HUES48 (cell line): ENCODE data around the gene GAPVD1.

Experiments used
- H3K27ac ChIP-seq: one replicate; pipeline ENCODE4 v1.7.0; 2013; ENCODE audit warnings: low read depth, low read length, inconsistent platforms
- H3K27me3 ChIP-seq: 2 replicates; pipeline ENCODE4 v1.6.1; 2013; ENCODE audit warnings: mild to moderate bottlenecking, low read length; ENCODE audit not compliant: control insufficient read depth, insufficient read depth
- H3K36me3 ChIP-seq: 2 replicates; pipeline ENCODE4 v1.6.1; 2013; ENCODE audit warnings: low read length; ENCODE audit not compliant: control insufficient read depth, insufficient read depth
- H3K4me1 ChIP-seq: 2 replicates; pipeline ENCODE4 v1.6.1; 2013; ENCODE audit warnings: mild to moderate bottlenecking, low read length; ENCODE audit not compliant: control insufficient read depth, insufficient read depth
- H3K4me3 ChIP-seq: 2 replicates; pipeline ENCODE4 v1.5.1; 2013; ENCODE audit warnings: mild to moderate bottlenecking, low read depth, low read length
- H3K9ac ChIP-seq: 2 replicates; pipeline ENCODE4 v1.6.1; 2013; ENCODE audit warnings: mild to moderate bottlenecking, low read depth, low read length, moderate library complexity
- H3K9me3 ChIP-seq: 2 replicates; pipeline ENCODE4 v1.6.1; 2013; ENCODE audit warnings: low read length; ENCODE audit not compliant: control insufficient read depth, insufficient read depth

Gene GAPVD1

DNA sequence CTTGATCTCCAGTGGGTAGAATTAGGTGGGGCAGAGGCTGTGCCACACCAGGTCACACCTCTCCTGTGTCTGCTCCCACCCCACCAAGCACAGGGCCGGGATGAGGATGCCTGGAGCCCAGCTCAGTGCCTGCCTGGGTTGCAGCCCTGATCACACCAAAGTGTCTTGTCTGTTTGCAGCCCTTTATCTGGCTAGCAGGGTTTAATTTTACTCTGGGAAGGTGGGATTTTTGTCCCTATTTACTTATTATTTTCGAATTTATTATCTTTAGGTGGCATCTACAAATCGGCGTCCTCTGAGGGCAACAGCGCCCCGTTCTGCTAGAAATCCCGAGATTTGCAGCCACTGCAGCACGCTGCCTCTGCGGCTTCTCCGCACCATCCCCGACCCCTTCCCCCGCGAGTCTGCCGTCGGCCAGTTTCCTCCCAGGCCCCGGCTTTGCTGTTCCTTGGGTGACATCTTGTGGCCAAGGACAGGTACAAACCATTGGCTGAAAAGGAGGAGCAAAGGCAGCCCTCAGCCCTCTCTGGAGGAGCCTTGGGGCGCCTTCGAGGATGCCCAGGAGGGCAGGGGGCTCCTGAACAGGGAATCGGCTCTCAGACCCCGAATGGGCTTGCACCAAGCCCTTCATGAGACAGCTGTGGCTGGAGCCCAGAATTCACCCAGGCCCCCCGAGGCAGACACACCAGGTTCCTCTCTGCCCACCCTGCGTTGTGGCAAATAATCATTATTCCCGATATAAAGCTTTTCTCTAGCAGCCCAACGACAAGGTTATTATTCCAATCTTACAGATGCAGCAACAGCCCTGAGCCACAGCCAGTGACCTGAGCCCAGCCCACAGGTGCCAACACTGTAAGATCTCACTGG lies 113.0 kb downstream of the GAPVD1 start:
- H3K9ac ChIP-seq, result no peak overlapping the region
- H3K4me1 ChIP-seq, result peaks cover 6% of the 10 kb centered on the region; the same call in 1 of the 2 replicates
- 0 out of 2 replicates have a peak overlapping the region, but pooled peaks have one; percentile 36 for H3K4me3 ChIP-seq
- no peak overlapping the region for H3K27ac ChIP-seq
- no peaks in the 10 kb centered on the region for H3K27me3 ChIP-seq
- H3K36me3 ChIP-seq, result no peaks in the 10 kb centered on the region
- H3K9me3 ChIP-seq, result no peaks in the 10 kb centered on the region

DNA sequence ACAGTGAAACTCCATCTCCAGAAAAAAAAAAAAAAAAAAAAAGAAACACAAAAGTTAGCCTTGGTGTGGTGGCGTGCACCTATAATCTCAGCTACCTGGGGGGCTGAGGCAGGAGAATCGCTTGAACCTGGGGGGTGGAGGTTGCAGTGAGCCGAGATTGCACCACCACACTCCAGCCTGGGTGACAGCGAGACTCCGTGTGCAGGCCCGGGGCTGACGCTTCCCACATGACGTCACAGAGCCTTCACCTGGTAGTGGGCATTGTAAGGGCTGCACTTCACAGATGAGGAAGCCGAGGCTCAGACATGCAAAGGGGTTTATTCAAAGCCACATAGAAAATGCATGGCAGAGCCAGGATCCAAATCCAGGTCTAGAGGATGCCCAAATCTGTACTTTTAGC lies 114.2 kb downstream of the GAPVD1 start:
- Histone ChIP-seq H3K4me1 (peaks cover 6% of the 10 kb centered on the region; the same call in 1 of the 2 replicates), H3K27ac (no peak overlapping the region), H3K9ac (no peak overlapping the region), H3K36me3 (no peaks in the 10 kb centered on the region), H3K9me3 (no peaks in the 10 kb centered on the region), H3K4me3 (no peak overlapping the region), H3K27me3 (no peaks in the 10 kb centered on the region)

DNA sequence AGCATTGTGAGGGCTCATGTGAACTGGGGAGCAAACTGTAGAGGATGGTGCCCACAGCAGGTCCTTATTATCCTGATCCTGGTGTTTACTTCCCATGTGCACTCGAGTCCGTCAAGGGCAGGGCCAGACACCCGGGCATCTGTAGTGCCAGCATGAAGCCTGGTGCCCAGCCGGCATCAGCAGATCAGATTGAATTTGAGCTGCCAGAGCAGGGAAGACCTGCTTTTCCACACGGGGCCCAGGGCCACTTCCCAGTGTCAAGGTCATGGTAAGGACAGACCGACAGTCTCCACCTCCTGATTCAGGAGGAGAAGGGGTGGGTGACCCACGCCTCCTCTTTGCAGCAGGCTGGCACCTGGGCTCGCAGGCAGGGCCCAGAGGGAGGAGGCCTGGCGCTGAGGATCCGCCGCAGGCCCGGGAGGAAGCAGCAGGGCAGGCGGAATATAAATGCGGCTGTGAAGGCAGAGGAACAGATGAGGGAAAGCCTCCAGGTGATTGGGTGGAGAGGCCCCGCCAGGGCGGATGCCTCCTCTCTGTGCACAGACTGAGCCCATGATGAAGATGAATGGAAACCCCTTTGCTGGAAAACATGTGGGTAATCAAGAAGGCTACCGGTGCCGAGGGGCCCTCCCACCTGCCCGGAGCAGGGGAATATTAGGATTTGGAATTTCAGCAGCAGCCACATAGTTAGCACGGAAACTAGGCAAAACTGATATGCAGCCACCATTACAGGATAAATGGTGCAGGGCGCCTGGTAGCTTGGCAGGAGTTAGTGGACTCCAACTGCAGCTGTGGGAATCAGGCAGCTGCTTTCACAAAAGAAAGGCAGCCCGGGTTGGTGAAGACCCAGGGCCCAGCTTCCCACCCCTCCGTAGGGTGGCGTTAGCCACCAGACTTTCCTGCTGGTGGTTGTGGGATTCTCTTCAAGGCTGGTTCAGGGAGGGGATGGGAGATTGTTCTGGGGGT lies 114.9 kb downstream of the GAPVD1 start:
- H3K36me3 ChIP-seq, result no peaks in the 10 kb centered on the region
- no peaks in the 10 kb centered on the region for H3K27me3 ChIP-seq
- H3K4me1 ChIP-seq, result peaks cover 6% of the 10 kb centered on the region; the same call in 1 of the 2 replicates
- H3K9ac ChIP-seq, result no peak overlapping the region
- H3K4me3 ChIP-seq, result no peak overlapping the region
- no peaks in the 10 kb centered on the region for H3K9me3 ChIP-seq
- H3K27ac ChIP-seq, result no peak overlapping the region

- Histone ChIP-seq H3K9me3 (no peaks in the 10 kb centered on the region), H3K4me3 (no peak overlapping the region), H3K27ac (no peak overlapping the region), H3K9ac (no peak overlapping the region), H3K36me3 (no peaks in the 10 kb centered on the region), H3K4me1 (peaks cover 6% of the 10 kb centered on the region; the same call in 1 of the 2 replicates), H3K27me3 (no peaks in the 10 kb centered on the region)
These were observed 116.1 kb downstream of the GAPVD1 start for GRCh38 chr9:125377584-125378250.

DNA sequence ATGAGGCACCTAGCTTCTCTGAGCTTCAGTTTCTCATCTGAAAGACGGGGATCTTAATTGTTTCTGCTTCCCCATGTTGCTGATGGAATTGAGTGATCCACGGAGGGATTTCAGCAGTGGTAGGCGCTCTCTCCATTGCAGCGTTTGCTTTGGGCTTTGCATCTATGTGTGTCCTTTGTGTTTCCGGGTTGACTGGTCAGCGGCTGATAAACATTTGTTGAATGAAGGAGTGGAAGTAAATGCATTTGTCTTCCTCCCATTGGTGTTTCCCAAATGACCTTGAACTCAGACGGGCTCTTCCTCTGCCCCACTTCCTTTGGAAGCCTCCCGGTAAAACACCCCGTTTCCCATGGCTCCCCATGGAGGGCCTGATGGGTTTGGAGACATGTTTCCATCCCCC lies 117.2 kb downstream of the GAPVD1 start:
- no peak overlapping the region for H3K4me3 ChIP-seq
- no peaks in the 10 kb centered on the region for H3K9me3 ChIP-seq
- peaks cover 6% of the 10 kb centered on the region; the same call in 1 of the 2 replicates for H3K4me1 ChIP-seq
- H3K9ac ChIP-seq, result no peak overlapping the region
- H3K27me3 ChIP-seq, result no peaks in the 10 kb centered on the region
- no peak overlapping the region for H3K27ac ChIP-seq
- H3K36me3 ChIP-seq, result no peaks in the 10 kb centered on the region

DNA sequence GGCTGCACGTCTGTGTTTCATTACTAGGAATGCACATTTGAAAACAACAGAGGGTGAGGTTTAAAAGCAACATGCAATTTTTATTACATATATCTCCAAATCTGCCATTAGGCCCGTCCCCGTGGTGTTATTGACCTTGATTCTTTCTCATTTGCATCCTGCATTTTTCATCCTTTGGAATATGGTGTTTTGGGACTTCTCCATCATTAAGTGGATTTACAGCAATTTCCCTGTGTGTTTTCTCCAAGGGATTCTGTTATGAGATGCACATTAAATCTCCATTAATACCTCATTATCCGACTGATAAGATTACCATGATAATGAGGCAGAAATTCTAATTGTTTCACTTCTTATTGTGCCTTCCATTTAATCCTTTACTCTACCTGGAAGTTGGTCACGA lies 117.6 kb downstream of the GAPVD1 start:
- no peaks in the 10 kb centered on the region for H3K9me3 ChIP-seq
- H3K9ac ChIP-seq, result no peak overlapping the region
- no peak overlapping the region for H3K27ac ChIP-seq
- peaks cover 4% of the 10 kb centered on the region; the same call in 1 of the 2 replicates for H3K4me1 ChIP-seq
- H3K4me3 ChIP-seq, result no peak overlapping the region
- H3K36me3 ChIP-seq, result no peaks in the 10 kb centered on the region
- no peaks in the 10 kb centered on the region for H3K27me3 ChIP-seq

DNA sequence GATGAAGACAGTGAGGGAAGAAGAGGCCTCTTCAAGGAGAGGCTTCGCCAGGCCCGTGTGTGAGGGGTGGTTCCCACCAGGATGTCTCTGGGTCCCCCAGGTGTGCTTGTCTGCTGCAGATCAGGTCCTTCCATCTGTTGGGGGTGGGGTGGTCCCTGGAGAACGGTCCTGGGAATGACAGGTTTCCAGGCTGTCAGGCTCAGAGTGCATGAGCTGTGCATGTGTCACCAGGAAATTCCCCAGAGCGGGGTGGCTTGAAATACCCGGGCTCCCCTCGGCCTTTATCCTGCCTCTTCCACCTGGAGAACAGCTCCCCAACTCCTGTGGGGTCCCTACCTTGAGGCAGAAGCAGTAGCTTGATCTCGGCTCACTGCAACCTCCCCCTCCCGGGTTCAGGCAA lies 118.8 kb downstream of the GAPVD1 start:
- Histone ChIP-seq H3K36me3 (no peaks in the 10 kb centered on the region), H3K4me3 (no peak overlapping the region), H3K9ac (no peak overlapping the region), H3K4me1 (no peaks in the 10 kb centered on the region; the same call in 1 of the 2 replicates), H3K9me3 (no peaks in the 10 kb centered on the region), H3K27ac (no peak overlapping the region), H3K27me3 (no peaks in the 10 kb centered on the region)

DNA sequence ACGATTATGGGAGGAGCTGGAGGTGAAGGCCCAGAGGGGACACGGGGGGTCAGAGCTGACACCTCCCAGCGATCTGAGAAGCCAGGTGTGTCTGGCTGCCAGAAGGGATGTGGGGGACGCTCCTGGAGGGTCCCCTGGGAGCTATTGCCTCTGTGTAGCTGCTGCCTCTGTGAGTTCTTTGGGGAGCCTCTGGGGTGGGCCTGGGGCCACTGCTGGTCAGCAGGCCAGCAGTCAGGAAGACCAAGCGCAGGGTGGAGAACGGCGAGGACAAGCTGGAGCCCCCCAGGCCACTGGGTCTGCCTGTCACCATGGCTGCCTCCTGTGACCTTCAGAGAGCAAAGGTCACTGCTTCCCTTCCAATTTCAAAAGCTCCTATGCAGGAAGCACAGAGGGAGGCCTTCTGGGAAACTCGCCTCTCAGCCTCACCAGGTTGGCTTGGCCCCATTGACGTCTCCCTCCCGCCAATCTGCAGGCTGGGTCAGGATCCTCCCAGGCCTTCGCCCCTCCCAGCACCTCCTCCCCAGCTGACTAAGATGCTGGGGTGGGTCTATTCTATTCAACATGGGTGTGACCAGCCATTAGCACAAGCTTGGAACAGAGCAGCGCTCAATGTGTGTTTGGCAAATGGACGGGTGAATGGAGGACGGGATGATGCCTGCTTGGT lies 126.4 kb downstream of the GAPVD1 start:
- peaks cover 18% of the 10 kb centered on the region; the same call in 1 of the 2 replicates for H3K27me3 ChIP-seq
- no peak overlapping the region for H3K9ac ChIP-seq
- H3K9me3 ChIP-seq, result no peaks in the 10 kb centered on the region
- no peak overlapping the region for H3K27ac ChIP-seq
- H3K36me3 ChIP-seq, result no peaks in the 10 kb centered on the region
- H3K4me1 ChIP-seq, result peaks cover 5% of the 10 kb centered on the region; the same call in 1 of the 2 replicates
- H3K4me3 ChIP-seq, result no peak overlapping the region

DNA sequence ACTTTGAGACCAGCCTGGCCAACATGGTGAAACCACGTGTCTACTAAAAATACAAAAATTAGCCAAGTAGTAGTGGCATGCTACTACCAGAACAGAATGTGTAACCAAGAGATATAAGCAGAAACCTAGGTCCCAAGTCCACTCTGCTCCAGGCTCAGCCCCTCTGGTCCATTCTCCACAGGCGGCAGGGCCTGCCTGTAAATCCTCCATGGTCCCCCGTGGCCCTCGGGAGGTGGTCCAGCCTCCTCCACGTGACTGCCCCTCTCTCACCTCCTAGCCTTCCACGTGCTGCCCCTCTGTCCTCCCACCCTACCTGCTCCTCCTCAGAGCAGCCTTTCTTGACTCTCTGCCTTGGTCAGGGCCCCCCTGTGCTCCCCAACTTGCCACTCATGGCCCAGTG lies 127.4 kb downstream of the GAPVD1 start:
- Histone ChIP-seq H3K27ac (no peak overlapping the region), H3K4me3 (no peak overlapping the region), H3K9me3 (no peaks in the 10 kb centered on the region), H3K36me3 (no peaks in the 10 kb centered on the region), H3K4me1 (peaks cover 5% of the 10 kb centered on the region; the same call in 1 of the 2 replicates), H3K27me3 (peaks cover 18% of the 10 kb centered on the region; the same call in 1 of the 2 replicates), H3K9ac (no peak overlapping the region)

DNA sequence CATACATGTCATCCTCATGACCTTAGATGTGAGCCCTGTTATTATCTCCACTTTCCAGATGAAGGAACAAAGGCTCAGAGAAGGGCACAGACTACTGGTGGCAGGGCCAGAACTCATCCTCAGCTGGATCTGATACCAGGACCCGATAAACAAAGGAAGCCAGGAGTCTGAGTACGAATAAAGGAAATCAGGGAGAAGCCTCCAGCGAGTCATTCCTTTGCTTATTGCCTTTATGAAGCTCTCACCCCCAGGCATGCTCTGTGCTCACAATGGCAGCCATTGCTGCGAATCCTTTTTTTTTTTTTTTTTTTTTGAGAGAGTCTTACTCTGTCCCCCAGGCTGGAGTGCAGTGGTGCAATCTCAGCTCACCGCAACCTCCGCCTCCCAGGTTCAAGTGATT lies 130.1 kb downstream of the GAPVD1 start:
- no peaks in the 10 kb centered on the region for H3K36me3 ChIP-seq
- H3K9ac ChIP-seq, result no peak overlapping the region
- H3K4me1 ChIP-seq, result peaks cover 5% of the 10 kb centered on the region; the same call in 1 of the 2 replicates
- H3K27ac ChIP-seq, result no peak overlapping the region
- peaks cover 6% of the 10 kb centered on the region; the same call in 1 of the 2 replicates for H3K9me3 ChIP-seq
- H3K27me3 ChIP-seq, result peaks cover 18% of the 10 kb centered on the region; the same call in 1 of the 2 replicates
- H3K4me3 ChIP-seq, result no peak overlapping the region
